OCI-M2 (cell line): ENCODE results near the gene VPREB1.
"Not testable (repeated sequence)": the region's sequence is repeated elsewhere in the genome, so short reads cannot be mapped to it uniquely, and the experiment has no call there.

ENCODE experiments used
- DNase-seq: peaks from one replicate; lab custom pipeline; 2025; ENCODE audit not compliant: unreplicated experiment; lab: John Stamatoyannopoulos, UW

VPREB1 gene

GRCh38 chr22:22244316-22245250, at the start of gene VPREB1:
Gene VPREB1, plus strand, starts transcription at chr22:22244786. Its CDS starts 28 bp downstream, at chr22:22244814.
- no peak for DNase-seq

GRCh38 chr22:22194931-22195264, 49.7 kb upstream of the VPREB1 start:
- DNase-seq: no peak

- DNase-seq: no peak
Measured at GRCh38 chr22:22195265-22196017, 49.1 kb upstream of the VPREB1 start.

GRCh38 chr22:22196018-22196533, 48.5 kb upstream of the VPREB1 start:
- DNase-seq: no peak

- DNase-seq: no peak
Measured at GRCh38 chr22:22196833-22197477, 47.6 kb upstream of the VPREB1 start.

- DNase-seq: no peak
Measured at GRCh38 chr22:22197993-22198402, 46.6 kb upstream of the VPREB1 start.

GRCh38 chr22:22198751-22199150, 45.8 kb upstream of the VPREB1 start:
- DNase-seq: no peak

GRCh38 chr22:22199634-22200033, 45.0 kb upstream of the VPREB1 start:
- no peak for DNase-seq

GRCh38 chr22:22200569-22201184, 43.9 kb upstream of the VPREB1 start:
- no peak for DNase-seq

GRCh38 chr22:22201185-22201929, 43.2 kb upstream of the VPREB1 start:
- no peak for DNase-seq

- no peak for DNase-seq
Measured at GRCh38 chr22:22201930-22202343, 42.6 kb upstream of the VPREB1 start.

GRCh38 chr22:22203048-22203971, 41.3 kb upstream of the VPREB1 start:
- no peak for DNase-seq

- DNase-seq: no peak
Measured at GRCh38 chr22:22207845-22208564, 36.6 kb upstream of the VPREB1 start.

- DNase-seq: no peak
Measured at GRCh38 chr22:22208652-22209051, 35.9 kb upstream of the VPREB1 start.

- not testable (repeated sequence) for DNase-seq
Measured at GRCh38 chr22:22209080-22209640, 35.4 kb upstream of the VPREB1 start.

GRCh38 chr22:22210375-22210774, 34.2 kb upstream of the VPREB1 start:
- DNase-seq: no peak

- DNase-seq: no peak
Measured at GRCh38 chr22:22210889-22211833, 33.4 kb upstream of the VPREB1 start.
